NCI-H2029 treated with DMSO at 0.1 percent for 48 hours (cell line): ENCODE data around the gene CUX1.
A peak's percentile ranks its signal among the peaks of the same experiment; 100 is the strongest.
"Not testable (repeated sequence)": the region's sequence is repeated elsewhere in the genome, so short reads cannot be mapped to it uniquely, and the experiment has no call there.

Experiments
- DNase-seq: peaks from one replicate; lab custom pipeline; 2025; lab: John Stamatoyannopoulos, UW

CUX1 gene

GRCh38 chr7:102099474-102099873 lies 282.0 kb downstream of the CUX1 start:
- no peak for DNase-seq

- DNase-seq: no peak
Measured at GRCh38 chr7:102101111-102101551, 283.7 kb downstream of the CUX1 start.

GRCh38 chr7:102101926-102102325 lies 284.5 kb downstream of the CUX1 start:
- DNase-seq: no peak

- no peak for DNase-seq
Measured at GRCh38 chr7:102103027-102103372, 285.6 kb downstream of the CUX1 start.

GRCh38 chr7:102104245-102104644 lies 286.8 kb downstream of the CUX1 start:
- no peak for DNase-seq

- DNase-seq: no peak
Measured at GRCh38 chr7:102106625-102107024, 289.2 kb downstream of the CUX1 start.

- DNase-seq: no peak
Measured at GRCh38 chr7:102107474-102108104, 290.2 kb downstream of the CUX1 start.

- no peak for DNase-seq
Measured at GRCh38 chr7:102111061-102112041, 293.9 kb downstream of the CUX1 start.

GRCh38 chr7:102115181-102115580 lies 297.8 kb downstream of the CUX1 start:
- no peak for DNase-seq

- DNase-seq: no peak
Measured at GRCh38 chr7:102115931-102116330, 298.5 kb downstream of the CUX1 start.

GRCh38 chr7:102117743-102118142 lies 300.3 kb downstream of the CUX1 start:
- no peak for DNase-seq

- DNase-seq: no peak
Measured at GRCh38 chr7:102119213-102119651, 301.8 kb downstream of the CUX1 start.

GRCh38 chr7:102119925-102120324 lies 302.5 kb downstream of the CUX1 start:
- no peak for DNase-seq

GRCh38 chr7:102120666-102121195 lies 303.3 kb downstream of the CUX1 start:
- DNase-seq: no peak

- peak; percentile 35 for DNase-seq
Measured at GRCh38 chr7:102122026-102122425, 304.6 kb downstream of the CUX1 start.

GRCh38 chr7:102125127-102125596 lies 307.7 kb downstream of the CUX1 start:
- peak; percentile 72 for DNase-seq

- no peak for DNase-seq
Measured at GRCh38 chr7:102128303-102128702, 310.9 kb downstream of the CUX1 start.

GRCh38 chr7:102129636-102130370 lies 312.4 kb downstream of the CUX1 start:
- DNase-seq: no peak

GRCh38 chr7:102132209-102132752 lies 314.9 kb downstream of the CUX1 start:
- DNase-seq: no peak

GRCh38 chr7:102138676-102139075 lies 321.2 kb downstream of the CUX1 start:
- no peak for DNase-seq

- DNase-seq: peak; percentile 51
Measured at GRCh38 chr7:102140952-102141370, 323.5 kb downstream of the CUX1 start.

- DNase-seq: not testable (repeated sequence)
Measured at GRCh38 chr7:102142433-102142832, 325.0 kb downstream of the CUX1 start.
